MG63 (cell line): Measurements from ENCODE around the gene ARMC12. TPM values are rescaled to one million over a fixed set of nuclear protein-coding genes. Genes with fewer than 3 reads are reported as not detected.

Experiments
- total RNA-seq: library from RNA; depleted of rRNA; stranded (reverse); fragments of >200 nt; shearing (Covaris generic); gene quantifications from 2 replicates; pipeline ENCODE4 v1.2.3, GENCODE V29; 2014; ENCODE audit warnings: low replicate concordance; rRNA removed

ARMC12 gene
- total RNA-seq, 1 experiment from 2014 or later: not detected

Other genes with a start within 250 kb of the ARMC12 start
- 7.5 and 9.2 TPM in 2 replicates for gene TEAD3, start 240.0 kb upstream of the ARMC12 start, total RNA-seq
- not detected in 2 replicates for gene TULP1, start 224.1 kb upstream of the ARMC12 start, total RNA-seq
- 9.4 and 10.3 TPM in 2 replicates for gene FKBP5, start 48.1 kb upstream of the ARMC12 start, total RNA-seq
- not detected in 2 replicates for gene CLPSL2, start 39.6 kb downstream of the ARMC12 start, total RNA-seq
- not detected in 2 replicates for gene CLPSL1, start 44.0 kb downstream of the ARMC12 start, total RNA-seq
- not detected in 2 replicates for gene CLPS, start 60.3 kb downstream of the ARMC12 start, total RNA-seq
- not detected in 2 replicates for gene LHFPL5, start 68.3 kb downstream of the ARMC12 start, total RNA-seq
- 20.7 and 46.6 TPM in 2 replicates for gene SRPK1, start 184.1 kb downstream of the ARMC12 start, total RNA-seq